ENCODE data around the gene PPP3CA.

DNA sequence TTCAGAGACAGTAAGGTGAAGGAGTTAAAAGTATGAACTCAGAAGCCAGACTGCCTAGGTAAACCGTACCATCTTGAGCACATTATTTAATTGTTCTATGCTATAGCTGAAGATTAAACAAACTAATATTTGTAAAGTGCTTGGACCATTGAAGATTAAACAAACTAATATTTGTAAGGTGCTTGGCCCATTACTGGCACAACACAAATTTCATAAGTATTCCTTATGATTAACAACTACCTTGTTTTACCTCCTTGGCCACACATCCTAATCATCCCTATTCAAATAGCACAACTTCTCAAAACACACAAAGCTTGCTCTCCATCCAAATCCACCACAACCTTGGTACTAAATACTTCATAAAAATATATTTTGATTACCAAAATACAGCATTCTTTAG, 137.0 kb downstream of the PPP3CA start:
- no peak for TF ChIP-seq POLR2AphosphoS5 (IDR thresholded peaks at IDR 0.05; ENCODE audit: low read depth, low read length)
- TF ChIP-seq, protein P1, sequence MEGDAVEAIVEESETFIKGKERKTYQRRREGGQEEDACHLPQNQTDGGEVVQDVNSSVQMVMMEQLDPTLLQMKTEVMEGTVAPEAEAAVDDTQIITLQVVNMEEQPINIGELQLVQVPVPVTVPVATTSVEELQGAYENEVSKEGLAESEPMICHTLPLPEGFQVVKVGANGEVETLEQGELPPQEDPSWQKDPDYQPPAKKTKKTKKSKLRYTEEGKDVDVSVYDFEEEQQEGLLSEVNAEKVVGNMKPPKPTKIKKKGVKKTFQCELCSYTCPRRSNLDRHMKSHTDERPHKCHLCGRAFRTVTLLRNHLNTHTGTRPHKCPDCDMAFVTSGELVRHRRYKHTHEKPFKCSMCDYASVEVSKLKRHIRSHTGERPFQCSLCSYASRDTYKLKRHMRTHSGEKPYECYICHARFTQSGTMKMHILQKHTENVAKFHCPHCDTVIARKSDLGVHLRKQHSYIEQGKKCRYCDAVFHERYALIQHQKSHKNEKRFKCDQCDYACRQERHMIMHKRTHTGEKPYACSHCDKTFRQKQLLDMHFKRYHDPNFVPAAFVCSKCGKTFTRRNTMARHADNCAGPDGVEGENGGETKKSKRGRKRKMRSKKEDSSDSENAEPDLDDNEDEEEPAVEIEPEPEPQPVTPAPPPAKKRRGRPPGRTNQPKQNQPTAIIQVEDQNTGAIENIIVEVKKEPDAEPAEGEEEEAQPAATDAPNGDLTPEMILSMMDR (IDR thresholded peaks at IDR 0.05): no peak
